ENCODE data around the gene KLHL6.

The KLHL6 gene

GRCh38 chr3:183496311-183496710, 59.2 kb downstream of the KLHL6 start:
- H3K4me3 ChIP-seq (ENCODE audit: low read depth, low read length) = no peak overlapping the region
- H3K27me3 ChIP-seq (ENCODE audit: control insufficient read depth, insufficient read depth, low read length) = no peaks in the 10 kb centered on the region
- H3K4me1 ChIP-seq (ENCODE audit: control insufficient read depth, insufficient read depth, low read length) = no peaks in the 10 kb centered on the region
- H3K9ac ChIP-seq (ENCODE audit: low read depth, low read length) = no peak overlapping the region
- no peaks in the 10 kb centered on the region for H3K36me3 ChIP-seq (ENCODE audit: control insufficient read depth, insufficient read depth, low read length)
- H3K9me3 ChIP-seq (ENCODE audit: control insufficient read depth, insufficient read depth, low read length) = no peaks in the 10 kb centered on the region

DNA sequence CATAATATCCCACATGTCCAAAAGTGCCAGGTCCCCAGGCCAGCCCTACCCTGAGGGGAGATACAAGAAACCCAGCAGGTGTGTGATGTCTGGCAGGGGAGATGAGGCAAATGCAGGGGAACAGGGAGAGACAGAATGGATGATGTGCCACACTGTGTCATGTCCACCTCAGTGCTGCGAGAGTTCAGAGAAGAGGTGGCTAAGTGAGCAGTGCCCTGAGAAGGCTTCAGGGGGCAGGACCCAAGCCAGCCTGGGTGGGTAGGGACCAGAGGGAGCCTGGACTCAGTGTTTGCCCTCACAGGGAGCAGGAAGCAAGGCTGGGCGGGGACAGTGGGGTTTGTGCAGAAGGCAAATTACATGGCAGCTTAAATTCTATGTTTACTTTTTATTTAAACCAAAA, 61.2 kb downstream of the KLHL6 start:
- Histone ChIP-seq H3K4me1 (ENCODE audit: control insufficient read depth, insufficient read depth, low read length) (no peaks in the 10 kb centered on the region), H3K27me3 (ENCODE audit: control insufficient read depth, insufficient read depth, low read length) (no peaks in the 10 kb centered on the region), H3K9ac (ENCODE audit: low read depth, low read length) (no peak overlapping the region), H3K4me3 (ENCODE audit: low read depth, low read length) (no peak overlapping the region), H3K36me3 (ENCODE audit: control insufficient read depth, insufficient read depth, low read length) (no peaks in the 10 kb centered on the region), H3K9me3 (ENCODE audit: control insufficient read depth, insufficient read depth, low read length) (no peaks in the 10 kb centered on the region)

- Histone ChIP-seq H3K9ac (ENCODE audit: low read depth, low read length) (no peak overlapping the region), H3K4me3 (ENCODE audit: low read depth, low read length) (no peak overlapping the region), H3K36me3 (ENCODE audit: control insufficient read depth, insufficient read depth, low read length) (no peaks in the 10 kb centered on the region), H3K27me3 (ENCODE audit: control insufficient read depth, insufficient read depth, low read length) (no peaks in the 10 kb centered on the region), H3K9me3 (ENCODE audit: control insufficient read depth, insufficient read depth, low read length) (no peaks in the 10 kb centered on the region), H3K4me1 (ENCODE audit: control insufficient read depth, insufficient read depth, low read length) (no peaks in the 10 kb centered on the region)
Measured at GRCh38 chr3:183493296-183494045, 62.0 kb downstream of the KLHL6 start.

DNA sequence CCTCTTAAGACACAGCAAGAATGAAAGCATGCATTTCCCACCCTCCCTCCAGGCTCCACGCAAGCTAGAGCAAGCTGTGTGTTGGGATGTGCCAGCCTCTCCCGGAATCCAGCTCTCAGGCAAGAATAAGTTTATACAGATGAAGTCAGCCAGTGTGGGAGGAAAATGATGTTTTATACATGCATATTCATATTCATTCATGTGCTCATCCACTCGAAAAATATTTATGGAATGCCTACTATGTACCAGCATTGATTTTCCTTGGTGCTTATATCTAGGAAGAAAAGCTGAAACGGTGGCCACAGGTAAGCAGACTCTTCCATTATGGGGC, 62.7 kb downstream of the KLHL6 start:
- no peaks in the 10 kb centered on the region for H3K36me3 ChIP-seq (ENCODE audit: control insufficient read depth, insufficient read depth, low read length)

GRCh38 chr3:183491923-183492848, 63.3 kb downstream of the KLHL6 start:
- no peaks in the 10 kb centered on the region for H3K9me3 ChIP-seq (ENCODE audit: control insufficient read depth, insufficient read depth, low read length)

More for the DNA sequence above, 62.7 kb downstream of the KLHL6 start:
- no peaks in the 10 kb centered on the region for H3K9me3 ChIP-seq (ENCODE audit: control insufficient read depth, insufficient read depth, low read length)
- no peaks in the 10 kb centered on the region for H3K4me1 ChIP-seq (ENCODE audit: control insufficient read depth, insufficient read depth, low read length)
- no peak overlapping the region for H3K4me3 ChIP-seq (ENCODE audit: low read depth, low read length)
- no peak overlapping the region for H3K9ac ChIP-seq (ENCODE audit: low read depth, low read length)
- no peaks in the 10 kb centered on the region for H3K27me3 ChIP-seq (ENCODE audit: control insufficient read depth, insufficient read depth, low read length)

DNA sequence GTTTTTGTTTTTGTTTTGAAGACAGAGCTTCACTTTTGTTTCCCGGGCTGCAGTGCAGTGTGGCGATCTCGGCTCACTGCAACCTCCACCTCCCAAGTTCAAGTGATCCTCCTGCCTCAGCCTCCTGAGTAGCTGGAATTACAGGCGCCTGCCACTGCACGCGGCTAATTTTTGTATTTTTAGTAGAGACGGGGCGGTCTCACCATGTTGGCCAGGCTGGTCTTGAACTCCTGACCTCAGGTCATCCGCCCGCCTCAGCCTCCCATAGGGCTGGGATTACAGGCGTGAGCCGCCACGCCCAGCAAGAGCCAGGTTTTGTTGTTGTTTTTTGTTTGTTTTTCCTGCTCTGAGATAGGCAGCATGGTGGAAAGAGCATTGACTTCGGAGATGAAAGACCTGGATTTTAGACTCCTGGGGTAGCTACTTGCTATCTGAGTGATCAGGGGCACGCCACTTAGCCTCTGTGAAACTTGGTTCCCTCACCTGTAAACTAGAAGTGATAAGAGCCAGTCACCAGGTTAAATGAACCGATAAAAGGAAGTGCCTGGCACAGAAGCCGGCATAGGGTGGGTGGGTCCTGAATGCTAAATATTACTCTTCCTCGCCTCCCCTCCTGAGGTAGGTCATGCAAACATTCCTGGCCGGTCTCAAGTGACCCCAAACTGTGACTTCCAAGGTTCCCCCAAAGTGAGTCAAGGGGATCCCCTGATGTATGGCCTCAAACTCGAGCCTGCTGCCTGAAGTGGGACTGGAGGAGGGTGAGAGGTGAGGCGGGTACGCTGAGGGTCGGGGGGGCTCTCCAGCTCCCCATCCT, 64.2 kb downstream of the KLHL6 start:
- H3K27me3 ChIP-seq (ENCODE audit: control insufficient read depth, insufficient read depth, low read length) = no peaks in the 10 kb centered on the region
- no peaks in the 10 kb centered on the region for H3K36me3 ChIP-seq (ENCODE audit: control insufficient read depth, insufficient read depth, low read length)
- H3K9ac ChIP-seq (ENCODE audit: low read depth, low read length) = no peak overlapping the region
- no peaks in the 10 kb centered on the region for H3K9me3 ChIP-seq (ENCODE audit: control insufficient read depth, insufficient read depth, low read length)
- no peak overlapping the region for H3K4me3 ChIP-seq (ENCODE audit: low read depth, low read length)
- no peaks in the 10 kb centered on the region for H3K4me1 ChIP-seq (ENCODE audit: control insufficient read depth, insufficient read depth, low read length)

More at GRCh38 chr3:183491923-183492848, 63.3 kb downstream of the KLHL6 start:
- Histone ChIP-seq H3K4me3 (ENCODE audit: low read depth, low read length) (no peak overlapping the region), H3K4me1 (ENCODE audit: control insufficient read depth, insufficient read depth, low read length) (no peaks in the 10 kb centered on the region), H3K27me3 (ENCODE audit: control insufficient read depth, insufficient read depth, low read length) (no peaks in the 10 kb centered on the region), H3K36me3 (ENCODE audit: control insufficient read depth, insufficient read depth, low read length) (no peaks in the 10 kb centered on the region), H3K9ac (ENCODE audit: low read depth, low read length) (no peak overlapping the region)

GRCh38 chr3:183490653-183491052, 64.9 kb downstream of the KLHL6 start:
- Histone ChIP-seq H3K27me3 (ENCODE audit: control insufficient read depth, insufficient read depth, low read length) (no peaks in the 10 kb centered on the region), H3K4me3 (ENCODE audit: low read depth, low read length) (no peak overlapping the region), H3K36me3 (ENCODE audit: control insufficient read depth, insufficient read depth, low read length) (no peaks in the 10 kb centered on the region), H3K4me1 (ENCODE audit: control insufficient read depth, insufficient read depth, low read length) (no peaks in the 10 kb centered on the region), H3K9me3 (ENCODE audit: control insufficient read depth, insufficient read depth, low read length) (no peaks in the 10 kb centered on the region), H3K9ac (ENCODE audit: low read depth, low read length) (no peak overlapping the region)

DNA sequence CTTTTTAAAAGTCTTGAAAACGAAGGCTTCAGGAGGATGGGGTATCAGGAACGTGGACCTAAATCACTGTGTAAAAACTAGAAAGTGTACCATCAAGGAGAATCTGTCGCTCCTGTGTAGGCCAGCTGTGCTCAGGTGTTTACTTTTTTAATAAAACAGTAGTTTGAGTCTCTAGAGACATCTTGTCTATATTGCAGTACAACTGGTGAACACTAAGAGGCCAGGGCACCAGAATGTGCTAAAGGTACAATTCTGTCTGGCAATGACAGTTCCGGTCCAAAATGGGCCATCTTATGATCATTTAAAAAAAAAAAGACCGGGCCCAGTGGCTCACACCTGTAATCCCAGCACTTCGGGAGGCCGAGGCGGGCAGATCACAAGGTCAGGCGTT, 65.3 kb downstream of the KLHL6 start:
- Histone ChIP-seq H3K4me1 (ENCODE audit: control insufficient read depth, insufficient read depth, low read length) (no peaks in the 10 kb centered on the region), H3K9ac (ENCODE audit: low read depth, low read length) (no peak overlapping the region), H3K27me3 (ENCODE audit: control insufficient read depth, insufficient read depth, low read length) (no peaks in the 10 kb centered on the region), H3K36me3 (ENCODE audit: control insufficient read depth, insufficient read depth, low read length) (no peaks in the 10 kb centered on the region), H3K4me3 (ENCODE audit: low read depth, low read length) (no peak overlapping the region), H3K9me3 (ENCODE audit: control insufficient read depth, insufficient read depth, low read length) (no peaks in the 10 kb centered on the region)

DNA sequence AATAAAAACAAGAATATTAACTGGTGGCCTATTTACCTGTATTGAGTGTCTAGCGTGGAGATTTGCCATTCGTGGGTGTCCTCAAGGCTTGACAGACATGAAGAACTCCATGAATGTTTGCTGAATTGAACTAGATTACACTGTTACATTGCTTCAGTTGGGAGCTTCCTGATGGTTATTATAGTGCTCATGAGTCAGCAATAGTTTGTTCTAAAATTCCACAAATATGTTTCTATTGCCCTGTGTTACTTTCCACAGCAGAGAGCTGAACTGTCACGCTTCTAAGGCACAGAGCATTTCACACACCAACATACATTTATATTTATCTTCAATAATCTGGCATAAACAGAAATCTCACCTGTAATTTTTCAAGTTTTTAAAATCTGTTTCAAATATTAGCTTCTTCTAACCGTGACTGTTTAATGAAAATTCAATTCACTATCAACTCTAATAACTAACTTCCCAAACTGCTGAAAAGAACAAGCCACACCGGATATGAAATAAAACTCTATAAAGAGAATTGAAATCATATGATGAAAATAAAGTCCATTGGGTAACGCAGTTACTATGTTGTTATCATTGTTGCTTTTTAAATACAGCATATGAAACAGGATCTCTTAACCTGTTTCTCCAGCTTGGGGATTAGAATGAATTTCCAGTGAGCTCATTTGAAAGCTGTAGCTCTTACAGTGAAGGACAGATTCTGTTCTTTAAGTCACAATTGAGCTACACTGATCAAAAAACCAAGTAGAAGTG, 65.9 kb downstream of the KLHL6 start:
- Histone ChIP-seq H3K9ac (ENCODE audit: low read depth, low read length) (no peak overlapping the region), H3K36me3 (ENCODE audit: control insufficient read depth, insufficient read depth, low read length) (no peaks in the 10 kb centered on the region)

DNA sequence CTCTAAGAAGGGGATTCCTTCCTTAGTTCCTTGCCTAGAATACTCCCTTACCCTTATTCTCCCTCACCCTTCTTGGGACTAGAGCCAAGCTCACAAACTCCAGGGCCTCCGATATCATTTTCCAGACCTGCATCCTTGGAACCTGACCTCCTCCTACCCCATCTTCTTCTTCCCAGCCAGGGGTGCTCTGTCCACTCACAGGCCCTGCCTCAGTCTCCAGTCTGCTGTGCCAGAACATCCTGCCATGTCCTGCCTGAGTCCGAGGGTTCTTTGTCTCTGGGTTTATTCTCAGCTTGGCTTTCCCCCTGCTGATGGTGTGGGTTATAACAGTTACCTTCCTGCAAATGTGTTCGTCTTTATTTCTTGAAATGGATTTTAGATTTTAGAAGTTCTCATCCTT, 67.2 kb downstream of the KLHL6 start:
- no peaks in the 10 kb centered on the region for H3K27me3 ChIP-seq (ENCODE audit: control insufficient read depth, insufficient read depth, low read length)
- no peak overlapping the region for H3K4me3 ChIP-seq (ENCODE audit: low read depth, low read length)
- no peak overlapping the region for H3K9ac ChIP-seq (ENCODE audit: low read depth, low read length)
- H3K36me3 ChIP-seq (ENCODE audit: control insufficient read depth, insufficient read depth, low read length) = no peaks in the 10 kb centered on the region
- H3K9me3 ChIP-seq (ENCODE audit: control insufficient read depth, insufficient read depth, low read length) = no peaks in the 10 kb centered on the region
- H3K4me1 ChIP-seq (ENCODE audit: control insufficient read depth, insufficient read depth, low read length) = no peaks in the 10 kb centered on the region

More for the DNA sequence above, 65.9 kb downstream of the KLHL6 start:
- H3K4me1 ChIP-seq (ENCODE audit: control insufficient read depth, insufficient read depth, low read length) = no peaks in the 10 kb centered on the region
- no peak overlapping the region for H3K4me3 ChIP-seq (ENCODE audit: low read depth, low read length)
- H3K9me3 ChIP-seq (ENCODE audit: control insufficient read depth, insufficient read depth, low read length) = no peaks in the 10 kb centered on the region
- no peaks in the 10 kb centered on the region for H3K27me3 ChIP-seq (ENCODE audit: control insufficient read depth, insufficient read depth, low read length)

DNA sequence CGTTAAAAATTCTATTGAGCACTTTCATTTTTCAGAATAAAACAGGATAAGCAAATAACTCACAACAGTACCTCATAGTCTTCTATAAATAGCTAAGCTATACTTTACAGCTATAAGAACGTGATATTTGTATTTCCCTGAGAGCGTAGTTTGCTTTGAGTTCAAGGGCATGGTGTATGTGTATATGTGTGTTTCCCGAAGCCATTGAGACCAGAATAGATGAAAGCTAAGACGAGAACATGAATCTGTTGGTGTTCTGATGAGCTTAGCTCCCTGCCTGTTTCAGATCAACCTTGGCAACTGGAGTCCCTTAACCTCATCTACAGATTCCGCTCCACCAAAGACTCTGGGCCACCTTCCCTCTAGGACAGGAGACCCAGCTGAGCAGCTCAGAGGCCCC, 67.6 kb downstream of the KLHL6 start:
- no peaks in the 10 kb centered on the region for H3K27me3 ChIP-seq (ENCODE audit: control insufficient read depth, insufficient read depth, low read length)
- no peaks in the 10 kb centered on the region for H3K36me3 ChIP-seq (ENCODE audit: control insufficient read depth, insufficient read depth, low read length)
- no peak overlapping the region for H3K4me3 ChIP-seq (ENCODE audit: low read depth, low read length)
- no peak overlapping the region for H3K9ac ChIP-seq (ENCODE audit: low read depth, low read length)
- H3K9me3 ChIP-seq (ENCODE audit: control insufficient read depth, insufficient read depth, low read length) = no peaks in the 10 kb centered on the region
- H3K4me1 ChIP-seq (ENCODE audit: control insufficient read depth, insufficient read depth, low read length) = no peaks in the 10 kb centered on the region
